ENCODE data around the gene EIF3F.

Gene EIF3F

DNA sequence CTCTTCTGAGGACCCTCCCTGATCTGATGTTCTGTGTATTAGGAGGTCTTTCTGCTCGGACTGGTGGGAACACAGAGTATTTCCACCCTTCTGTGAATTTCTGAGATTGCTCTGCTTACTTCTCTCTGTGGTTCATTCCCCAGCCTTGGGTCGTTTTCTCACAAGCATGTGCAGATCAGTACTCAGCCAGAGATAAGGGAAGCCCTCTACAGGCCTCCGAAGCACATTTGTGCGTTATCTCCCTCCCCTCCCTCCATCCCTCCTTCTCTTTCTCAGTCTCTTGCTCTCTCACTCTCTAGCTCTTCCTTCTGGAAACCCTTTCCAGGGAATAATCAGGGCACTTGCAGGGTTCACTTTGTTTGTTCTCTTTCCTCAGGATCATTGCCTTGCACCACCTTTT lies 58.7 kb downstream of the EIF3F start:
- no peak overlapping the region for H3K27ac ChIP-seq (replicated peaks)
- TF ChIP-seq SPI1 (IDR thresholded peaks at IDR 0.05; ENCODE audit: borderline replicate concordance, low read depth) (no peak), REST (IDR thresholded peaks at IDR 0.05; ENCODE audit: insufficient replicate concordance, low read depth) (no peak), POLR2AphosphoS5 (IDR thresholded peaks at IDR 0.05; ENCODE audit: low read depth) (no peak)
- TF ChIP-seq, protein P1, sequence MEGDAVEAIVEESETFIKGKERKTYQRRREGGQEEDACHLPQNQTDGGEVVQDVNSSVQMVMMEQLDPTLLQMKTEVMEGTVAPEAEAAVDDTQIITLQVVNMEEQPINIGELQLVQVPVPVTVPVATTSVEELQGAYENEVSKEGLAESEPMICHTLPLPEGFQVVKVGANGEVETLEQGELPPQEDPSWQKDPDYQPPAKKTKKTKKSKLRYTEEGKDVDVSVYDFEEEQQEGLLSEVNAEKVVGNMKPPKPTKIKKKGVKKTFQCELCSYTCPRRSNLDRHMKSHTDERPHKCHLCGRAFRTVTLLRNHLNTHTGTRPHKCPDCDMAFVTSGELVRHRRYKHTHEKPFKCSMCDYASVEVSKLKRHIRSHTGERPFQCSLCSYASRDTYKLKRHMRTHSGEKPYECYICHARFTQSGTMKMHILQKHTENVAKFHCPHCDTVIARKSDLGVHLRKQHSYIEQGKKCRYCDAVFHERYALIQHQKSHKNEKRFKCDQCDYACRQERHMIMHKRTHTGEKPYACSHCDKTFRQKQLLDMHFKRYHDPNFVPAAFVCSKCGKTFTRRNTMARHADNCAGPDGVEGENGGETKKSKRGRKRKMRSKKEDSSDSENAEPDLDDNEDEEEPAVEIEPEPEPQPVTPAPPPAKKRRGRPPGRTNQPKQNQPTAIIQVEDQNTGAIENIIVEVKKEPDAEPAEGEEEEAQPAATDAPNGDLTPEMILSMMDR (IDR thresholded peaks at IDR 0.05; ENCODE audit: insufficient read depth, low read length) = no peak

DNA sequence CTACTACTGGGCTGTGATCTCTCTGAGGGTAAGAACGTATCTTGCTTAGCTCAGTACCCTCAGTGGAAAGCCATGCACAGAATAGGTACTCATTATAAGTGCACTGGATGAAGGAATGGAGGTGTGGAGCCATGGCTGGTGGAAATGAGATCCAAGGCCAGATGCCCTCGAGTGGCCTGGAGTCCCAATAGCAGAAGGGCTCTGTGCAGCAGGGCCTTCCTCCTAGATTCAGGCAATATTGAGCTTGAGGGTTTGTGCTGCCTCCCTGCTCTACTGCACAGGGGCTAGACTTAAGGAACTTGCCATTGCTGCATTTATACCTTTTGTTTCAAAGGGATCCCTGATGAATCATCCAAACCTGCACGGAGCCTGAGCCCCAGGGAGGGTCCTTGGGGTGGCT lies 60.2 kb downstream of the EIF3F start:
- Histone ChIP-seq H3K27me3 (ENCODE audit: insufficient read depth, poor library complexity, severe bottlenecking) (peaks cover 10% of the 10 kb centered on the region), H3K27ac (replicated peaks) (no peak overlapping the region), H3K4me3 (replicated peaks; ENCODE audit: insufficient read depth, low read length) (no peak overlapping the region)
- no peak for DNase-seq (ENCODE audit: low read depth in 1 of 2, low spot score in 1 of 2)
- no peak for TF ChIP-seq GABPA (IDR thresholded peaks at IDR 0.05; ENCODE audit: low read depth)

More for the DNA sequence above, 58.7 kb downstream of the EIF3F start:
- DNase-seq (ENCODE audit: low read depth in 1 of 2, low spot score in 1 of 2) = no peak
- Histone ChIP-seq H3K4me3 (replicated peaks; ENCODE audit: insufficient read depth, low read length) (no peak overlapping the region), H3K27me3 (ENCODE audit: insufficient read depth, poor library complexity, severe bottlenecking) (peaks cover 5% of the 10 kb centered on the region)

DNA sequence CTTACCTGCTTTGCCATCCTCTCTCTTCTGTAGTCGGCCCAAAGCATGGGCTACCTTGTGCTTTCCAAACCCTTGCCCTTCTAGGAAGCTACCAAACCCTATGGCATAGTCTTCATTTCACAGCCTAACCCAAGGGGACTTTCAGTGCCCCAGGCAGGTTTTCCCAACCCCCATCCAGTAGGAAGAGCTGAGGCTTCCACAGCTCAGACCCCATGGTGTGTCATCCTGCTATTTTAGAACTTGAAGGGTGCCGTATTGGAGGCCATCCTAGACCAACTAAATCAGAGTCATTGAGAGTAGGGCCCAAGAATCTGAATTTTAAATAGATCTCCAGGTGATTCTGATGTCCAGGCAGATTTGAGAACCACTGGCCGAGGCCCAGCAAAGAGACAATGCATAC lies 61.9 kb downstream of the EIF3F start:
- TF ChIP-seq, protein P1 (IDR thresholded peaks at IDR 0.05; ENCODE audit: insufficient read depth, low read length) = no peak
- TF ChIP-seq POLR2AphosphoS5 (IDR thresholded peaks at IDR 0.05; ENCODE audit: low read depth) (no peak), SPI1 (IDR thresholded peaks at IDR 0.05; ENCODE audit: borderline replicate concordance, low read depth) (no peak), REST (IDR thresholded peaks at IDR 0.05; ENCODE audit: insufficient replicate concordance, low read depth) (no peak), GABPA (IDR thresholded peaks at IDR 0.05; ENCODE audit: low read depth) (no peak)
- no peak for DNase-seq (ENCODE audit: low read depth in 1 of 2, low spot score in 1 of 2)

More for the DNA sequence above, 61.9 kb downstream of the EIF3F start:
- no peak overlapping the region for H3K27ac ChIP-seq (replicated peaks)
- peaks cover 10% of the 10 kb centered on the region for H3K27me3 ChIP-seq (ENCODE audit: insufficient read depth, poor library complexity, severe bottlenecking)
- H3K4me3 ChIP-seq (replicated peaks; ENCODE audit: insufficient read depth, low read length) = no peak overlapping the region

Data from HL-60 (cell line).